GM19328 (cell line): ENCODE measurements around the gene SHANK3.
A peak's percentile ranks its signal among the peaks of the same experiment; 100 is the strongest.
"Not testable (repeated sequence)": the region's sequence is repeated elsewhere in the genome, so short reads cannot be mapped to it uniquely, and the experiment has no call there.

Source experiments
- ATAC-seq: cut with Tn5 transposase; IDR thresholded peaks from one replicate; pipeline ENCODE4 v1.9.1; 2021; ENCODE audit warnings: mild to moderate bottlenecking, moderate library complexity; ENCODE audit not compliant: unreplicated experiment

SHANK3 gene

GRCh38 chr22:50672471-50673230, at the start of gene SHANK3:
SHANK3 (plus strand) TSS chr22:50672823.
- ATAC-seq = no peak

DNA sequence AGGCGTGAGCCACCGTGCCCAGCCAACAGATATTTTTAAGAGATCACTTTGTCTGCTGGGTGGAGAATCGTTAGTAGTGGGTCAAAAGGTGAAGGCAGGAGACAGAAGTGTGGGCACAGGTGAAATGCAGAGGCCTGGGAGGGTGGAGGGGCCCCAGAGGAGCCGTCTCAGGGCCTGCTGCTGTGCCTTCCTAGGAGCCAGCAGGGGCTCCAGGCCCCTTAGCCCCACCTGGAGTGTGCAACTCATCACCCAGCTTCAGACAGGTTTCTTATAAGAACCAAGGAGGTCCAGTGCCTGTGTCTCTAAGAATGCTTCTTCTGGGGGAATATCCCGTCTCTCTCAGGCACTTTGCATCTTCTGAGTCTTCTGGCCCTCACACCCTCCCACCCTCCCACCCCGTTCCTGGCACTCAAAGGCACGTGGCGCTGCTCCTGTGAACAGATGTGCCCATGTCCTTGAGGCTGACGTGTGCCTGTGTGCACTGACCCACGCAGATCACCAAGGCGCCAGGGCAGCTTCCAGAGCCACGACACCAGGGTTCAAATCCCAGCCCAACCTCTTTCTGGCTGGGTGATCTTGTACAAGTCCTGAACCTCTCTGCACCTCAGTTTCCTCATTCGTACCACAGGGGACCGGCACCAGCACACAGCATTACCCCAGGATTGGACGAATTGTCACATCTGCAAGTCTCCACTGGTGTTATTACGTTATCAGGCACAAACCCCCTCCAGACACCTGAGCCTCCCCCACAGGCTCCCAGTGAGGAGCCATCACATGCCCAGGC, 48.1 kb upstream of the SHANK3 start:
- ATAC-seq = no peak

GRCh38 chr22:50625131-50625567, 47.5 kb upstream of the SHANK3 start:
- ATAC-seq = no peak

DNA sequence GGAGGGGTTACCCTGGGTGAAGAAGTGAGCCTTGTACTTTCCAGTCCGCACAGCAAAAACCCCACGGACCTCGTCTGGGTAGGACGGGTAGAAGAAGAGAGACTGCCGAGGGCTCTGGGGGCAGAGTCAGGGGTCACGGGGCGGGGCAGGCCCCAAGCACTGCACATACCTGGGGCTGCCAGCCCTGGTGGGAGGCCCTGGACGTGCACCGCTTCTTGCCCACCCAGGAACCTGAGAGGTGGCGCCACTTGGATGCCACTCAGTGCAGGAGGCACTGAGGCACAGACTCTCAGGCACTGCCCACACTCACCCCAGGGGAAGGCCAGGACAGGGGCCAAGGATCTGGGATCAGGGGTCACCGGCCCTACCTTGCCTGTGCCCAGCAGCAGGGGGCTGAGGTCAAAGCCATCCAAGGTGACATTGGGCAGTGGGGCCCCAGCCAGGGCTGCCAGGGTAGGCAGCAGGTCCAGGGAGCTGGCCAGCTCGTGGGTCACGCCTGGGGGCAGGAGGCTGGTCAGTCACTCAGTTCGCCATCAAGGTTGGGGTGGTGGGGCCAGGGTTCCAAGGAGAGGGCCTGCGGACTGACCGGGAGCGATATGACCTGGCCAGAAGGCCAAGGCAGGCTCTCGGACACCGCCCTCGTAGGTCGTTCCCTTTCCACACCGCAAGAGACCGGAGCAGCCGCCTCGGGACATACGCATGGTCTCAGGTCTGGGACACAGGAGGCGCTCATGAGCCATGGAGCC, 46.9 kb upstream of the SHANK3 start:
- no peak for ATAC-seq

GRCh38 chr22:50626314-50626849, 46.2 kb upstream of the SHANK3 start:
- ATAC-seq = no peak

DNA sequence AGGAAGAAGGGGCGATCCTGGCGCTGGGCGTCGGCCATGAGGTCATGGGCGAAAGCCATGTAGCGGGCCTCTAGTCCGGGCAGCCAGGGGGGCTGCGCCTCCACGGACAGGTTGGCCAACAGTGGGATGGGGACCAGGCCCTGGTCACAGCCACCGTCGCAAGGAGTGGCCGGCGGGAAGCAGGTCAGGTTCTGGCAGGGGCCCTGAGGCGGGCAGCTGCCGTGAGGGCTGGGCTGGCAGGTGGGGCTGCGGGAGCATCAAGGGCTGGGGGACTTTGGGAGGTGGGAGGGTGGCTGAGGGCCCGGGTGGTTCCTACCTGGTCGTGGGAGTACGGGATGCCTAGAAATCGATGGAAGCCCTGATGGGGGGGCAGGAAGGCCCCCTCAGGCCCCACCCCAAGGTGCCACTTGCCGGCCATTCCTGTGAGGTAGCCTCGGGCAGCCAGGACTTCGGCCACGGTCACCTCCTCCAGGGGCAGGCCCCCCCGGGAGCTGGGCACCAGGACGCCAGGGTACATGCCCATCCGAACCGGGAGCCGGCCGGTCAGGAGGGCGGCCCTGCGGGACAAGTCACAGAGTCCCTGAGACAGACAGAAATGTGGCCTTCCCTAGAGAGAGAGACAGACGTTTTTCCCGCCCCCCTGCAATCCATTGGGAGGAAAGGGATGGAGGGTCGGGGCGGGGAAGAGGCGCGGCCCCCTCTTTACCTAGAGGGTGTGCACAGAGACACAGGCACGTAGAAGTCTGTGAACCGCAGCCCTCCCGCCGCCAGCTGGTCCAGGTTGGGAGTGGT, 45.6 kb upstream of the SHANK3 start:
- ATAC-seq = no peak

DNA sequence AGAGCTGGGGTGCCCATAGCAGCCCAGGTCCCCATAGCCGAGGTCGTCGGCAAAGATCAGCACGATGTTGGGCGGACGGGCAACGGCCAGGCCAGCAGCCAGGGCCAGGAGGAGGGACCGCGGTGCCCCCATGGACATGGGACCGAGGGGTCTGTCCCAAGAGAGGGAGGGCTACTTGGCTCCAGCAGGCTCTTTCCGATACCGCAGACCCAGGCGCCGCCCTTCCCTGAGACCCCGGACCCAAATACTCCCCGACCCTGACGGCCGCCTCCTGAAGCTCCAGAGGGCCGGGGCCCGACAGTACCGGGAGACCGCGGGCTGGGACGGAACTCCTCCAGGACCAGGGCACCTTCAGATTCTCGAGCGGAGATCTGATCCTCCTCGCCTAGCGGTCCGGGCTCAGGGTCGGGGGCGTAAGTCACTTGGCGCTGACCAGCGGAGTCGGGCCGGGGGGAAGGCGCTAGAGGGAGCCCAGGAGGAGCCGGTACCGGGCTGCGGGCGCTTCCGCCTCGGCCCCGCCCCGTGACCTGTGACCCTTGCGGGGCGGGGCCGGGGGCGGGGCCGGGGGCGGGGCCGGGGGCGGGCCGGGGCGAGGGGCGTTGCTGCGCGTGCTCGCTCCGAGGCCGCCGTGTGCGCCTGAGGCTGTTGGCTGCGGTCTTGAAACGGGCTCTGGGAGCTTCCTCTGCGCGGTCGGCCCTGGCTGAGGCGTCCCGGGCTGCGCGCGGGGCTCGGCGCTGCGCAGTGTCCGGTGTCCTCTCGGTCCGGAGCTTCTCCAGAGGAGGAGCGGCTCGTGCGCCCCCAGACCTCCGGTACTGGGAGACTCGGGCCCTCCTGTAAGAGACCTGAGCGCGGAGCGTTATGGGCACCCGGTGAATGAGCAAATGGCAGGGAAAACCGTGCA, 44.7 kb upstream of the SHANK3 start, which contains the start of gene ARSA:
Gene ARSA, minus strand, starts transcription at position 511 of the 901 bp plus-strand sequence. Its CDS starts 373 bp downstream, at position 138.
- peak; percentile 75 for ATAC-seq

GRCh38 chr22:50628543-50629134, 44.0 kb upstream of the SHANK3 start:
- ATAC-seq = peak; percentile 8

DNA sequence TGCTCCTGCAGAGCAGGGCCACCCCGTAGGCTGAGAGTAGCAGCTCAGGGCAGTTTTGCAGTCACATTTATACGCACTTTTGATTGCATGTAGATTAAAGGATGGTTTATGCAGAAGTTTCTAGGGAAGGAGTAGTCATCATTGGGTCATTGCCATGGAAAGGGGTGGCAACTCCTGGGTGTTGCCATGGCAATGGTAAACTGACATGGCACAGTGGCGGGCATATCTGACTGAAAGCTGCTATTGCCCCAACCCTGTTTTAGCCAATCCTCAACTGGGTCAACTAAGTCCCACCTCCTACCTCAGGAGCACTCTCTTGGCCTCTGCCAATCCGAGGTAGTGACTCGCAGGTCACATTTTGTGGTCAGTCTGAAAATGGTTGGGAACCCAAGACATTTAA, 42.2 kb upstream of the SHANK3 start:
- no peak for ATAC-seq

- ATAC-seq = no peak
Observed at GRCh38 chr22:50633086-50633485, 39.5 kb upstream of the SHANK3 start.

DNA sequence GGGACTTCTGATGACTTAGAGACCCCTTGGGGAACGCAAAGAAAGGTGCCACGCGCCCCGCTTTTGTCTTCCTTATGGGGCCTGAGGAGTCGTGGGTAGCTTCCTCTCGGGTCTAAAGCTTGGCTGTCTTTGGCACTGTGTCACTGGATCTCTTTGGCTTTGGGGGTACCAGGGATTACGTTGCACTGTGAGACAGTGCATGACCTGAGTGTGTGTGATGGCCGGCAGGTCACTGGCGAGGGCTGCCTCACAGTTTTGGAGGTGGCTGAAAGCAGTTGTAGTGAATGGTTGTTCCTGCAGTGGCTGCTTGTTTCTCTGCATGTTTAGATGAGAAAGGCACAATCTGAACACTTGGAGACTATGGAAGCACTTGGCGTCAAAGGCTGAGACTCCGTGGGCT, 38.9 kb upstream of the SHANK3 start:
- ATAC-seq = no peak

DNA sequence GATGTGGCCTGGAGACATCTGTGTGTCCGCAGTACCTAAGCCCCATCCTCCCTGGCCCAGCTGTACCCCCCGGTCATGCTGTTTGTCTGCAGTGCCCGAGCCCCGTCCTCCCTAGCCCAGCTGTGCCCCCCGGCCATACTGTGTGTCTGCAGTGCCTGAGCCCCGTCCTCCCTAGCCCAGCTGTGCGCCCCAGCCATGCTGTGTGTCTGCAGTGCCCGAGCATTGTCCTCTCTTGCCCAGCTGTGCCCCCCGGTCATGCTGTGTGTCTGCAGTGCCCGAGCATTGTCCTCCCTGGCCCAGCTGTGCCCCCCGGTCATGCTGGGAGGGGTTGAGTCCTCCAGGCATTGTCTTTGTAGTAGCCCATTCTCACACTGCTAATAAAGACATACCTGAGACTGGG, 37.0 kb upstream of the SHANK3 start:
- no peak for ATAC-seq

DNA sequence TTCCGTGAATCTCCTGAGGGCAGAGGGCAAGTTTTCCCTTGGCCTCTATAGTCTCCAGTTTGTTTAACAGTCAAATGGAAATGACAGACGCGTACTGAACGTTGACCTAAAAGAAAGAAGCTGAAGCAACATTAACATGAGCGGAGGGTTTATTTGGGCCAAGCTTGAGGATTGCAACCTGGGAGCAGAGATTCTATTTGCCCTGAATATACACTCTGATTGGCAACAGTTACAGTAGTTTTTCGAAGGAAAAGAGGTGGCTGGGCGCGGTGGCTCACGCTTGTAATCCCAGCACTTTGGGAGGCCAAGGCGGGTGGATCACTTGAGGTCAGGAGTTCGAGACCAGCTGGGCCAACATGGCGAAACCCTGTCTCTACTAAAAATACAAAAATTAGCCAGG, 32.3 kb upstream of the SHANK3 start:
- not testable (repeated sequence) for ATAC-seq

DNA sequence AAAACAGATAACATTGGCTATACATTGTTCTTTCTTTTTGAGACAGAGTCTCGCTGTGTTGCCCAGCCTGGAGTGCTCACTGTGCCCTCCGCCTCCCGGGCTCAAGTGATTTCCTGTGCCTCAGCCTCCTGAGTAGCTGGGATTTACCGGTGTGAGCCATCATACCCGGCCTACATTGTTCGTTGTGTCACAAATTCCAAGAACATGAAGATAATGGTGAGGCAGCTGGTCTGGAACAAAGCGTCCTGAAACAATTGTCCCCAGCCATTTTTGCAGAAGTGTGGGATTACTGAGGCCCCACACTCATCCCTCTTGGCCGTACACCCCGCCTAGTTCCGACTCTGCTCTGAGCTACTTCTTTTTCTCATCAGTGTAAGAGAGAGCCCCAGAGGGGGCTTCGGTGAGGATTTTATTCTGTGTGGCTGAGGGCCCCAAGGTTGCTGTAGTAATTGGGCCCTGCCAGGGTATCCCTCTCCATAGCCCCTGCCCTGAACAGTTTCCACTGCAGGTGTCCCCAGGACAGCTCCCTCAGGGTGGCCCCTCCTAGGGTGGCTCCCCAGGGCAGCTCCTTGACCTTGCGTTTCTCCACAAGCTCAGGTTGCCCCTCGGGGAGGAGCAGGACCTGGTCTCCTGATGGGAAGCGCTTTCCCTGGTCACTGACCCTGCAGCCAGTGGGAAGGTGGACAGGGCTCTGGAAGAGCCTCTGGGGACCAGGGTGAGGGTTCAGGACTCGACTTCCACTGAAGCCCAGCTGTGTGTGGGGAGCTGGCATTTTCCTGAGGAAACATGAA, 31.6 kb upstream of the SHANK3 start:
- ATAC-seq = no peak

- ATAC-seq = no peak
Observed at GRCh38 chr22:50641696-50642607, 30.7 kb upstream of the SHANK3 start.

DNA sequence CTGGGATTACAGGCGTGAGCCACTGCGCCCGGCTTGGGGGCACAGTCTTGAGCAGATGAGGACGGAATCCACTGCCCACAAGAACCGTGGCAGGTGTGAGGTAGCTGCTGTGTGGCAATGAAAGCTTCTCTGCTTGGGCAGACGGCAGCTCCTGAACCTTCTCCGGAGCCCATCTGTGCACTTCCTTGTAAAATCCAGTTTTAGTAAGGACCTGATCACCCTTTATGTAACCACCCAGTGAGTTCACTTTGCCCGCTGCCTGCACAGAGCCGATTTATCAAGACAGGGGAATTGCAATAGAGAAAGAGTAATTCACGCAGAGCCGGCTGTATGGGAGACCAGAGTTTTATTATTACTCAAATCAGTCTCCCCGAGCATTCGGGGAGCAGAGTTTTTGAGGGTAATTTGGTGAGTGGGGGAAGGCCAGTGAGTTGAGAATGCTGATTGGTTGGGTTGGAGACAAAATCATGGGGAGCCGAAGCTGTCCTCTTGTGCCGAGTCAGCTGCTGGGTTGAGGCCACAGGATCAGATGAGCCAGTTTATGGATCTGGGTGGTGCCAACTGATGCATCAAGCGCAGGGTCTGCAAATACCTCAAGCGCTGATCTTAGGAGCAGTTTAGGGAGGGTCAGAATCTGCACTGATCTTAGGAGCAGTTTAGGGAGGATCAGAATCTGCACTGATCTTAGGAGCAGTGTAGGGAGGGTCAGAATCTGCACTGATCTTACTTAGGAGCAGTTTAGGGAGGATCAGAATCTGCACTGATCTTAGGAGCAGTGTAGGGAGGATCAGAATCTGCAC, 29.4 kb upstream of the SHANK3 start:
- not testable (repeated sequence) for ATAC-seq
